HG03060 (cell line): ENCODE data around the gene CHRNA4.
"Not testable (repeated sequence)": the region's sequence is repeated elsewhere in the genome, so short reads cannot be mapped to it uniquely, and the experiment has no call there.

Experiments used
- ATAC-seq: cut with Tn5 transposase; IDR thresholded peaks from one replicate; pipeline ENCODE4 v1.9.1; 2021; ENCODE audit warnings: low read depth, moderate number of reproducible peaks; ENCODE audit not compliant: unreplicated experiment

The CHRNA4 gene

GRCh38 chr20:63339154-63340094, 21.7 kb downstream of the CHRNA4 start:
- ATAC-seq, result not testable (repeated sequence)

GRCh38 chr20:63337786-63338420, 23.2 kb downstream of the CHRNA4 start:
- ATAC-seq, result no peak

DNA sequence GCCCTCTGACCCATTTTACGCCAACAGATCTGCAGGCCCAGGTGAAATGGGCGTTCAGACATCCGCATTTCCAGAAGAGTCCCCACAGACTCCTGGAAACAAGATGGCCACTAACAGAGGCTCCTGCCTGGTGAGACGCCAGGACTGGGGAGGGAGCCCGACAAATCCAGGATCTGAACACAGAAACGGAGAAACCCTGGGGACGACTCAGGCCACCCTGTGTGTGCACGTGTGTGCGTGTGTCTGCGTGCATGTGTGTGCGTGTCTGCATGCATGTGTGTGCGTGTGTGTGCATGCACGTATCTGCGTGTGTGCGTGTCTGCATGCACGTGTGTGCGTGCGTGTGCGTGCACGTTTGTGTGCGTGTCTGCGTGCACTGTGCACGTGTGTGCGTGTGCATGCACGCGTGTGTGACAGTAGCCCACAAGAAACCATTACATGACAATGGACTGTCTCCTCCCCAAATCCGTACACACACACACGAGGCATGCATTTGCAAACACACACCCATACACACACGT, 24.9 kb downstream of the CHRNA4 start:
- ATAC-seq, result no peak

GRCh38 chr20:63335711-63336110, 25.4 kb downstream of the CHRNA4 start:
- ATAC-seq, result no peak

DNA sequence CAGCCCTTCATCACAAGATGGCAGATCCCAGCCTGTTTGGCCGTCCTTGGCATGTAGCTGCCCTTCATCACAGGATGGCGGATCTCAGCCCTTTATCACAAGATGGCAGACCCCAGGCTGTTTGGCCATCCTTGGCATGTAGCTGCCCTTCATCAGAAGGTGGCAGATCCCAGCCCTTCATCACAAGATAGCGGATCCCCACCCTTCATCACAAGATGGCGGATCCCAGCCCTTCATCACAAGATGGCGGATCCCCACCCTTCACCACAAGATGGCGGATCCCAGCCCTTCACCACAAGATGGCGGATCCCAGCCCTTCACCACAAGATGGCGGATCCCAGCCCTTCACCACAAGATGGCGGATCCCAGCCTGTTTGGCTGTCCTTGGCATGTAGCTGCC, 26.1 kb downstream of the CHRNA4 start:
- ATAC-seq, result not testable (repeated sequence)

- no peak for ATAC-seq
Measured at GRCh38 chr20:63334356-63334755, 26.8 kb downstream of the CHRNA4 start.

DNA sequence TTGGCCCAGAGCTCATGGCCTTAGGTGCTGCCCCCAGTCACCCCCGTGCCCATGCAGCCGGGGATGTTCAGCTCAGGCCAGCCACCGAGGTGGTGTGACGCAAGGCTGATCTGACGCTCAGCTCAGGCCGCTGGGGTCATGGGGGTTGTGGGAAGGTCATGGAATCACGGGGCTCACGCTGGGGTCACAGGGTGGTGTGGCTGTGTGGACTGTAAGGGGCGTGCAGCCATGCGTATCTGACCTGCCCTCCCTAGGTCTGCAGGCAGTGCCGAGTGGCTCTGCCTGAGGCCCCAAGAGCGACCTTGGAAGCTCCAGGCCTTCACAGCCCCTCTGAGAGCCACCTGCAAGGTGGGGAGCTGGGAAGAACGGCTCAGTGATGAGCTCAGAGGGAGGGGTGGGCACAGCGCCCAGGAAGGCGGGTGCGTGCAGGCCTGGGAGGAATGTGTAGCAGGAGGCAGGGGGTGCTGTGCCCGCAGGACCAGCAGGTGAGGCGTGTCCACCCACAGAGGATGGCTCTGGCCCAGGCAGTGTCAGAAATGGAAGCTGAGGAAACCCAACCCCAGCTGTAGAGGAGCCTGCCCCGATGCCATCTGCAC, 27.8 kb downstream of the CHRNA4 start:
- no peak for ATAC-seq

DNA sequence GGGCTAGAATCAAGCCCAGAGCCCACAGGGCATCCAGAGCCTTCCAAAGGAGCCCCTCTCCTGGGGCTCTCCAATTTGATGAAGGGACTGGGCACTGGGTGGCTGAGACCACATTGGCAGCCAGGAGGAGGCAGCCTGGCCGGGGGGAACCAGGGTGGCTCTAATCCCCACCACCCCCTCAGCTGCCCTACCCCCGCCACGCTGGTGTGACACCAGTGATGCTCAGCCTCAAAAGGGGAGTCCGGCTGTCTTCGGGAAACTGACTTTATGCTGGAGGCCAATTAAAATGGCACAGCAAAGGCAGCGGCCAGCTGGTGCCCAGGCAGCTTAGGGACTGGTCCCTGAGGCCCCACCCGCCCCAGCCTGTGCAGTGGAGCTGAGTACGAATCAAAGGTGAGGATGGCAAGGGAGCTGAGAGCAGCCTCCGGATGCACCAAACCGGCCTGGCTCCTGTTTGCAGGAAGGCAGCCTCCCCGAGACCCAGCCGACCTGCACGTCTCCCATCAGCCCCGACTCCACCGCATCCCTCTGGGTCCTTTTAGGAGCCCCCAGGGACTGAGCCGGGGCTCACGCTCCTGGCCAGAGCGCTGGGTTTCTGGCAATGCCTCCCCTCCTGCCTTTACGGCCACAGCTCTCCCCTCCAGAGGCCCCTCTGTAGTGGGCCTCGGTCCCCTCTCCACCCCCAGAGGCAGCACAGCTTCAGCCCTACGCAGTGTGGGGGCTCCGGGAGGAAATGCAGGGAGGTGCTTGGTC, 28.5 kb downstream of the CHRNA4 start:
- no peak for ATAC-seq

- ATAC-seq, result no peak
Measured at GRCh38 chr20:63331741-63332400, 29.3 kb downstream of the CHRNA4 start.

DNA sequence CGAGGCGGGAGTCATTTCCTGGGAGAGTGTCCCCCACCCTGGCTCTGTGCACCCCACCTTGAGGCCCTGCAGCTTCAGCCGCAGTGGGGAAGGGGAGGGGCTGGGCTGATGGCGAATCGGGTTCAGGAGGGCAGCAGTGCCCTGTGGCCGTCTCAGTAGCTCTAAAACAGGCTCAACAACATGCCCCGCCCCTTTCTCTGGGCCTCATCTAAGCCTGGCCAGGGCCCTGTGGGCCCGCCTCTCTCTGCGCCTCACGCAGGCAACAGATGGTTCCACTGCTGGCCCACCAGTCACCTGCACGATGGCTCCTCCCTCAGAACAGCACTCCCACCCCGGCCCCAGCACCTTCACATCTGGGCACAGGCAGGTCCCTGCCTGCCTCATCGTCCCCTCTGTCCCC, 30.2 kb downstream of the CHRNA4 start:
- no peak for ATAC-seq

DNA sequence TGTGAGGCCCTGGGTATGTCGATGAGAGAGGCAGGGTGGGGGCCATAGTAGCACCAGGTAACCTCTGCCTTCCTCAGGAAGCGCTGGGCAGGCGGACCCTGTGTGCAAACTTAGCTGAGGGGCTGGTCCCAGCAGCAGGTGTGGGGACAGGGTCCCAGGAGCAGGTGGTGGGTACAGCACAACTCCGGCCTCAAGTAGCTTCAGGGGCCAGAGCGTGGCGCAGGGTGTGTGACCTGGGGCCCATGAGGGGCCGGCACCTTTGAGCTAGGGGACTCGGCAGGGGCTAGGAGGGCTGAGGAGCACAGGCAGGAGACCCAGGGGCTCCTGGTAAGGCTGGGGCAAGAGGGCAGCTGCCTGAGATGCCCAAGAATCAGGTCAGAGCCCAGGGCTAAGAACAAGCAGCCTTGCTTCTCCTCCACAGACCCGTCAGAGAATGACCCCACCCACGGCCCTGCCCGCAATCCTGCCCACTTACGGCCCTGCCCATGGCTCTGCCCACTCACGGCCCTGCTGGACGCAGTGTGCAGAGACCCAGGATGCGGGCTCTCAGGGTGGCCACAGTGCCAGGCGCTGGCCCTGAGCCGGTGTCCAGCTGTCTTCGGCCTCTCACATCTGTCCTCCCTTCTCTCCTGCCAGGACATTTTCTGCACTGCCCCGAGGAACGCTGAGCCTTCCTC, 30.9 kb downstream of the CHRNA4 start:
- no peak for ATAC-seq

DNA sequence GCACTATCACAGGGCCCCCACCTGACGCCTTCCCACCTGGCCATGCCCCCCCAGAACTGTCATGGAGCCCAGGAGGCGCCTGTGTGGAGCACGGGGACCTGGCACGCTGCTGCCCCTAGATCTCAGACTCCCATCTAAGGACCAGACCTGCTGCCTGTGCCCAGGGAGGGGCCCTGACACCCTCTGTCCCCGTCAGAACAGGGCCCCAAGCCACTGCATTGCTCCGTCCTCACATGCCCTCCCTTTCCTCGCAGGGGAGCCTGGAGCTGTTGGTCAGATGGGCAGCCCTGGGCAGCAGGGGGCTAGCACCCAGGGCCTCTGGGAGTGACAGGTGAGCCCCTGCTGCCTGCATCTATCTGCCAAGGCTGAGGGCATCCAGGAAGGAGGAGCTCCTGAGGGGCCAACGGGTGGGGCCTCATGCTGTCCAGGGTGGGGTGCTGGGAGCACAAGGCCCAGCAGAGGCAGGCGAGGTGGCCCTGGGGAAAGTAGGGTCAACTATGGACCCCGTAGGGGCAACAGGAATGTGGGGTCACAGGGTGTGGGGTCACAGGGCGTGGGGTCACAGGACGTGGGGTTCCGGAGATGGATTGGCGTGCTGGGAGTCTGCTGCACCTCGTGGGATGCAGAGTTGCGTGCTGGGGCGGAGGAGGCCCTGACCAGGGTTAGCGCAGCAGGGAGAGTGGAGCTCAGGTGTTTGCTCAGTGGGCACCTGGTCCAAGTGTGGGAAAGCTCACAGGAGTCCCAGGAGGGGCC, 31.6 kb downstream of the CHRNA4 start:
- ATAC-seq, result no peak

- ATAC-seq, result no peak
Measured at GRCh38 chr20:63328718-63329275, 32.4 kb downstream of the CHRNA4 start.

DNA sequence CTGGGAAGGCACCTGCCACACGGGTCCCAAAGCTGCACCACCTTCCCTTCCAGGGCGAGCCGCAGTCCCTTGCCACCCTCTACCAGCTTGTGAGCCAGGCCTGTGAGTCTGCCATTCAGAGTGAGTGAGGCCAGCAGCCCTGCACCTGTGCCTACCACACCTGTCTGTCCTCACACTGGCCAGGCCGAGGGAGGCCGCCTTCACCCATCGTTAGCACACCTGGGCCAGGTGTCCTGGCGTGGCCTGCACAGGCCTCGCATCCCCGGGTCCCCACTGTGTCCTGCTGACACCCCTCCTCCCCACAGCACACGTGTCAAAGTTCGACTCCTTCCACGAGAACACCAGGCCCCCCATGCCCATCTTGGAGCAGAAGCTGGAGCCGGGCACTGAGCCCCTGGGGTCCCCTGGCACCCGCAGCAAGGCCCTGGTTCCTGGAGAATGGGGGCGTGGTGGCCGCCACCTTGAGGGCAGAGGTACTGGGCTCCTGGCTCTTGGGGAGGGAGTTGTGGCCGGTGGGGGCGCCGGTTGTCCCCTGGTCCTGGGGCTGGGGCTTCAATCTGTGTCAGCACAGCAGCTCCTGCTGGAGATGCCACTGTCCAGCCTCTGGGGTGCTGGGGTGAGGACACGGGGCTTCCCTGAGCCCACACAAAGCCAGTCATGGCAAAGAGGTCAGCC, 33.0 kb downstream of the CHRNA4 start:
- no peak for ATAC-seq

GRCh38 chr20:63327231-63327745, 33.9 kb downstream of the CHRNA4 start:
- ATAC-seq, result no peak

DNA sequence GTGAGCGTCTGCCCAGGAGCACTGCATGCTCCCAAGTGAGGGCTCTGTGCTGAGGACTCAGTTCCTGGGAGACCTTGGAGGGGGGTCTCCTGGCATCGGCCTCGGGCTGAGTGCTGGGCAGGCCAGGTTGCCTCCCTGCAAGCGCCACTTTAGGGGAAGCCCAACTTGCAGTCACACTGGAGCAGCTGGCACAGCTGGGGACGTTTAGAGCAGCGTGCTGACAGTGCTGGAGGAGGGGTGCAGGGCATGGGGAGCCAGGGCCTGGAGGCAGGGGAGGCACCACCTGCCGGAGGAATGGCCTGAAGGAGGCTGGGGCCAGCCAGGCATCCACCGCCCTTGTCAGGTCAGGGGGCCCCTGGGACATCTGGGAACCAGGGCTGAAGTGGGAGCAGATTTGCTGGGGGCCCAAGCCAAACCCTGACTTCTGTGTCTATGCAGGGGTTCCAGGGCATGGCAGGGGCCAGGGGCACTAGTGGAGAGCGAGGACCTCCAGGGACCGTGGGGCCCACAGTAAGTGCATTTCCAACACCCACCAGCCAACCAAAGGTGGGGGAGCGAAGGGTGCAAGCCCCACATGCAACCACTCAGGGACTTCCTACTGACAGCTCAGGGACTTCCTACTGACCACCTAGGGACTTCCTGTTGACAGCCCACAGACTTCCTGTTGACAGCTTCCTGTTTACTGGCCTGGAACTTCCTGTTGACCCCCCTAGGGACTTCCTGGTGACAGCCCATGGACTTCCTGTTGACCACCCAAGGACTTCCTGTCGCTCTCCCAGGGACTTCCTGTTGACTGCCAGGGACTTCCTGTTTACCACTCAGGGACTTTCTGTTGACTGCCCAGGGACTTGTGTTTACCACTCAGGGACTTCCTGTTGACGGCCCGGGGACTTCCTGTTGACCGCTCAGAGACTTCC, 34.6 kb downstream of the CHRNA4 start:
- ATAC-seq, result no peak
